Globus pallidus (tissue), 1 donor: ENCODE measurements around the gene RPA4.
"Not testable (repeated sequence)": the region's sequence is repeated elsewhere in the genome, so short reads cannot be mapped to it uniquely, and the experiment has no call there.

Experiments
- DNase-seq: peaks from one replicate; pipeline ENCODE4 v3.0.0-alpha.2; 2015; ENCODE audit warnings: low spot score

Gene RPA4, protein sequence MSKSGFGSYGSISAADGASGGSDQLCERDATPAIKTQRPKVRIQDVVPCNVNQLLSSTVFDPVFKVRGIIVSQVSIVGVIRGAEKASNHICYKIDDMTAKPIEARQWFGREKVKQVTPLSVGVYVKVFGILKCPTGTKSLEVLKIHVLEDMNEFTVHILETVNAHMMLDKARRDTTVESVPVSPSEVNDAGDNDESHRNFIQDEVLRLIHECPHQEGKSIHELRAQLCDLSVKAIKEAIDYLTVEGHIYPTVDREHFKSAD

DNA sequence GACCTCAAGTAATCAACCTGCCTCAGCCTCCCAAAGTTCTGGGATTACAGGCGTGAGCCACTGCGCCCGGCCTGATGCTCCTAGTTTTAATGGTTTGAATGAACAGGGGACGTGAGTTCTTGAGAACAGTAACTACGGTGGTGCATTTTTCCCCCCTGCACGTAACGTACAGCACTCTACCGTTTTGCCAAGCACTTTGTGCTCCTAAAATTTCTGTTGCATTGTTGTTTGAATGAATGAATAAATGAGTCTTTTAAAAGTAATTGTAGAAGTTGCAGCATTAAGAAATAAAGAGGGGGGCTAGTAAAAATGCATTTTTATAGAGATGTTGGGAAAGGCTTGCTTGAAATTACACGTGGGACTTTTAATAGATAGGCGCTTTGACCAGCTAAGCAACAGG is at the start of gene RPA4:
TSS of gene RPA4 (plus strand) at position 301 of the 400 bp plus-strand sequence. CDS start 403 bp downstream, outside the sequence.
- DNase-seq: no peak

DNA sequence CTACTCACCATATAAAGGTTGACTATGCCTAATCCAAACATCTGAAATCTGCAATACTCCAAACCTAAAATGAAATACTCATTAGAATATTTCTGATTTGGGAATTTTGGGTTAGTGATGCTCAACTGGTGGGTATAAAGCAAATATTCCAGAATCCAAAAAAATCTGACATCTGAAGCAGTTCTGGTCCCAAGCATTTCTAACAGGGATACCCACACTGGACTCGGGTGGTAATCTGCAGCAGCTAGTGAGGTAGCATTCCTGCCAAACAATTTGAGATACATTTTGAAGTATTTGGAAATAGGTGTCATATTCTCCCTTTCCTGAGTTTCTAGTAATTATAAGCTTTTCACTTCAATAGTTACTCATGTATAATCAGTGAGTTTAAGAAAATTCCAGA is 49.6 kb upstream of the RPA4 start:
- DNase-seq: no peak

DNA sequence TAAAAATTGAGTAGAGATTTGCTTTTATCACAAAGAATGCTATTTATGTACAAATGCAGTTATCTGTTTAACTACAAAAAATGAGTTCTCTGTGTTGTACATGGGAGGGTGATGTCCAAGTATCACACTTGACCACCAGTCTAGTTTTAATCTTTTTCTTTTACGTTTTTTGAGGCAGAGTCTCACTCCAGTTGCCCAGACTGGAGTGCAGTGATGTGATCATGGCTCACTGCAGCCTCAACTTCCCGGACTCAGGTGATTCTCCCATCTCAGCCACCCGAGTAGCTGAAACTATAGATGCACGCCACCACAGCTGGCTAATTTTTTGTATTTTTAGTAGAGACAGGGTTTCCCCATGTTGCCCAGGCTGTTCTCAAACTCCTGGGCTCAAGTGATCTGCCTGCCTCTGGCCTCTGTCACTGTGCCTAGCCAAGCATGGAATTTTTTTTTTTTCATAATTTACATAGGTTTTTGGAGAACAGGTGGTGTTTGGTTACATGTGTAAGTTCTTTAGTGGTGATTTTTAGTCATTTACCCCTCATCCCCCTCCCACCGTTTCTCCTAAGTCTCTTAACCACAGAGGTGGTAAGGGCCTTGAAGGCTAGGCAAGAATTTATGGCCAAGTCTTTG is 47.9 kb upstream of the RPA4 start:
- DNase-seq: no peak

DNA sequence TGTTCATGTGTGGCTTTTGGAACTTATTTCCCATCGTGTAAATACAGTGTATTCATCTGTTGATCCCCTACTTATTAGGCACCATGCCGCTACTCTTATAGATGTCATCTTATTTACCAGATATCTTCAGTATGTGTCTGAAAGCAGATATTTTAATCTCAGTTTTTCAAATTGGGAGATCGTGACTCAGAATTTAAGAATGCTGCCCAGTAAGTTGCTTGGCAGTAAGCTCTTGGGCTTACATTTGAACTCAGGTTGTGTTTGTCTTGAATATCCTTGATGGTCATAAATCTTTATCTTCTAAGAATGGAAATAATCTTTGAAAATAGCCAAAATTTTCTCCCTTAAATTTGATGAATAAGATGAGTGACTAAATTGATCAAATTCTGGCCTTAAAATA is 45.9 kb upstream of the RPA4 start:
- DNase-seq: no peak

DNA sequence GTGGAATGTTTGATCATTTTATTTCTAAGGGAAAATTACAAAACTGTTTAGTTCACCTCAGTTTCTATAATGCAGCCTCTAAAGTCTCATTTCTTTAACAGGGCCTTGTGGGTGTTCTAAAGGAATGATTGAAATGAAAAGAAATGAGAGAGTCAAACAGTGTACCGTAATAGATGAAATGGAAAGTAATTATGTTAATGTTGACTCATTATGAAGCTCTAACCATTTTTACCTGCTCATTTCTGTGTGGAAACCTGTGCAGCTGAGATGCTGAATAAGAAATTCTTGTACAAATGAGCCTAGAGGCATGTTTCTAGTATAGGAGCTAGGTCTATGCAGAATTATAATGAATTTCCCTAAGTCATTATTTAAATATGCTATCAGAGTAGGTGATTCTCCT is 45.2 kb upstream of the RPA4 start:
- DNase-seq: no peak

DNA sequence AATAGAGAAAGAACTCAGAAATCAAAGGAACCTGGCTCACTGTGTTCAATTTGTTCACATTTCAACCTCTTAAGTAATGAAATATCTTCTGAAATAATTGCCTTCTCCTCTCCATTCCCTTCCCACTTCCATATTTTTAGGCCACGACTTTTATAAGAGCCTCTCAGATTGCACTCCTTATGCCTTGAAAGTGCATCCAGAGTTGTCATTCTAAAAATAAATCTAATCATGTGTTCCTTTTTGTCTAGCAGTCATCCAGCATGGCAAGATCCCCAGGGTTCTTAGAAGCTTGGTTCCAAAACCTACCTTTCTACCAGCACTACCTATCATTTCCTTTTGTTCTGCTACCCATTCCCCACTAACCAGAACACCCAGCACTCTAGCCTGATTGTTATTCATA is 42.4 kb upstream of the RPA4 start:
- no peak for DNase-seq

DNA sequence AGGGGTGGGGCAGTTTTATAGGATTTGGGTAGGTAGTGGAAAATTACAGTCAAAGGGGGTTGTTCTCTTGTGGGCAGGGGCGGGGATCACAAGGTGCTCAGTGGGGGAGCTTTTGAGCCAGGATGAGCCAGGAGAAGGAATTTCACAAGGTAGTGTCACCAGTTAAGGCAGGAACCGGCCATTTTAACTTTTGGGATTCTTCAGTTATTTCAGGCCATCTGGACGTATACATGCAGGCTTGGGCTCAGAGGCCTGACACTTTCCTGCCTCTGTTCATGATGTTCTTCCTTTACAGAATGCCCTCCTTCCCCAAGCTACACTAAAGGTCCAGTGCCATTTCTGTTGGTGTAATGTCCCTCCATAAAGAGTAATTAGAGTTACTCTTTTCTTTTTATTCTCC is 41.8 kb upstream of the RPA4 start:
- not testable (repeated sequence) for DNase-seq

DNA sequence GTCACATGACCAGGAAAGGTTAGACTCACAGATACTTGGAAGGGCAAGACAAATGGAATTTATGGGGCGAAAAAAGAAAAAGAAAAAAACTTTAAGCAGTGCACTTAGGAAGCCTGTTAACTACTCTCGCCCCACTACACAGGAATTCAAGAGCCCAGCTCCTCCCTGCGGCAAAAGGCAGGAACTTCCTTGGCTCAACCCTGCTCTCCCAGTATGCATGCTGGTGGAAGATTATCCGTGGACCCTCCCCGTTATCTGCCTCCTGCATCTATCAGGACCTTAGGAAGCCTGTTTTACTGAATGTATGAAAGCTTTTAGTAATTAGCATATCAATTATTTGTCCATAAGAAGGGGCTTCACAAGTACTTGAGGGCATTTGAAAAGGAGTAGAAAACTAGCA is 40.1 kb upstream of the RPA4 start:
- DNase-seq: no peak

DNA sequence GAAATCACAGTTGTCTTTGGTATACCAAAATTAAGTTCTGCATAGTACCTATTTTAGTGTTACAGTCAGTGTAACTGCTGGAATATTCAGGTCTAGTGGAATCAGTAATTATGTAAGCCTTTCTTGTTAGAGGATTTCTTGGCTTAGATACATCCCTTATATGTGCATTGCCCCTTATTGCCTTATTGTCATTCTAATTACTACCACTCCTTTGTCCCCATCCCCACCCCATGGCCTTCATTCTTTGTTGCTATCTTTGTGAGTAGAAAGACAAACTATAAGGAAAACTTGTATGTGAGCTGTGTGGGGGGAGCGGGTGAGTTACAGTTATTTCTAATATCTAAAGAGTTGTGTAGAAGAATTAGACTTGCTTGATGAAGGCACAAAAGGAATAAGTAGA is 36.9 kb upstream of the RPA4 start:
- no peak for DNase-seq

DNA sequence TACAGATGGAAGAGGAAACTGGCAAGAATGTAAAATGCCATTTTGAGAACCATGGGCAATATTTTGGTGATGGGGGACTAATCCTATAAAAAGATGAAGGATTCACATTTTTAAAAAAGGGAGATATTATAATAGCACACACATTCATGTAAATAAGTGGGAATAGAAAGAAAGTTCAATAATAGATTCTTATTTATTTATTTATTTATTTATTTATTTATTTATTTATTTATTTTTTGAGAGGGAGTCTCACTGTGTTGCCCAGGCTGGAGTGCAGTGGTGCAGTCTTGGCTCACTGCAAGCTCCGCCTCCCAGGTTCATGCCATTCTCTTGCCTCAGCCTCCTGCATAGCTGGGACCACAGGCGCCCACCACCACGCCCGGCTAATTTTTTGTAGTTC is 24.3 kb upstream of the RPA4 start:
- not testable (repeated sequence) for DNase-seq

DNA sequence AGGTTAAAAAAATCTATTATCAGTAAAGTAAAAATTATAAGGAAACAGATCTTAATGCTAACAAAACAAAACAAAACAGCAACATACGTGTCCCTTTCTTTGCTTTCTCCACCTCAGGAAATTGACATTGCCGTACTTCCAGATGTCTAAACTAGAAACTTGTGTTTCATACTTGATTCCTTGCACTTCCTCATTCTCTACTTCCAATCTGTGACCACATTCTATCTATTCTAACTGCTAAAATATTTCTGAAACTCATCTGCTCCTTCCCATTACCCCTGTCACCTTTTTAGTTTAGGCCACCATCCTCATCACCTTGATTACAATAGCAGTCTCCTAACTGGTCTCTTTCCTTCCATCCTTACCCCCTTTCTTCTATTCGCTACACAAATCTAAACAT is 22.5 kb upstream of the RPA4 start:
- DNase-seq: no peak

DNA sequence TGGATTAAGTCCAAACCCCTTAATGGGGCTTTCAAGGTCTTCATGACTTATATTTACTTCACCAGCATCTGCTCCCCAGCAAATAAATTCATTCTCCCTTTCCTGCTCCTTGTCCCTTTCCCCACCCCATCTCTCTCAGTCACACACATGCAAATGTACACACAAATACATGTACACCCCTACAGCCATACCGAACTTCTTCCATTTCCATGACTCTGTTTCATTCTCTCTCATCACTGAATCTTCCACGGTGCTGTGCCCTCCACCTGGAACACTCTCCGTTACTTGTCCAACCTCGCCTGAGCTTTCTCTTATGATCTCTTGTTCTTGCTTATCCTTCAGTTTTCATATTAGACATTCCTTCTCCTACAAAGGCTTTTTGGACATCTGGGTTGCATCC is 22.0 kb upstream of the RPA4 start:
- DNase-seq: no peak

DNA sequence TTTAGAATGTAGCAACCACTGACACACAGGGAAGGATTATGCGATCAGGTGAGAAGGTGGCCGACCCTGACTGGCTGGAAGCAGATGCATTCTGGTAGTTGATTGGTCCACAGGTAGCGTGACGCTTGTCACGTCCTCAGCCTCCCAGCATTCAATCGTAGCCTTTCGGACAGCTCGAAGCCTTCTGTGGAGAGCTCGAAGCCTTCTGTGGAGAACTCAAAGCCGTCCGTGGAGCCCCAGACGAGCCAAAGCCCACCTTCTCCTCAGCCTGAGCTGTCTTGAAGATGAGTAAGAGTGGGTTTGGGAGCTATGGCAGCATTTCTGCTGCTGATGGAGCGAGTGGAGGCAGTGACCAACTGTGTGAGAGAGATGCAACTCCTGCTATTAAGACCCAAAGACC is 319 bp downstream of the RPA4 start:
- no peak for DNase-seq

DNA sequence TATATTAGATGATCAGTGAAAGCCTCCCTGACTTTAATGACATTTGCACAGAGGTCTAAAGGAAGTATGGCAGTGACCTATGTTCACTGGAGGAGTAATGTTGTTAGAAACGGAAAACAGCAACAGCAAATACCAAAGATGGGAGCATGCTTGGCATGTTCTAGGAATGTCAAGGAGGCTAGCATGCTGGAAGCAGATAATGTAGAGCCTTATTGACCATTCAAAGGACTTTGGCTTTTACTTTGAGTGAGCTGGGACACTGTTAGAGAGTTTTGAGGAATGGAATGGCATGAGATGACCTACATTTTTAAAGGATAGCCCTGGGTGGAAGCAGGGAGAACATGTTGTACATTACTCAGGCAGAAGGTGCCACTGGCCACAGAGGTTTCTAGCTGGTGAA is 6.0 kb downstream of the RPA4 start:
- no peak for DNase-seq

DNA sequence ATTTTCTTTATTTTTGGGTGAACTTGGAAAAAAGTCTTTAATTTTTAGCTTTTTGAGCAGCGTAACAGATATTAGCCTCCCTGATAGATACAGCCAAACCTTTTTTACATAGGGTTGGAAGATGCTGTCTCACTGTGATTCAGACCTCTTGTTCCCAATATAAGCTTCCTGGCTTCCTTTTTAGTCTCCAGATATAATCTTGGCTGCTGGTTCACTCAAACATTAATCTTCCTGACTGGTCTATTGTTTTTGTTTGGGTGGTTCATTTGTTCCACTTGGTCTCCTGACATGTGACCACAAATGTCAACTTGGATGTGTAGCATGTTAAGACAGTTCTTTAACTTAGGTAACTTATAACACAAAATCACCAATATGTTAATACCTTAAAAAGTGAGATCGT is 23.0 kb downstream of the RPA4 start:
- DNase-seq: no peak

DNA sequence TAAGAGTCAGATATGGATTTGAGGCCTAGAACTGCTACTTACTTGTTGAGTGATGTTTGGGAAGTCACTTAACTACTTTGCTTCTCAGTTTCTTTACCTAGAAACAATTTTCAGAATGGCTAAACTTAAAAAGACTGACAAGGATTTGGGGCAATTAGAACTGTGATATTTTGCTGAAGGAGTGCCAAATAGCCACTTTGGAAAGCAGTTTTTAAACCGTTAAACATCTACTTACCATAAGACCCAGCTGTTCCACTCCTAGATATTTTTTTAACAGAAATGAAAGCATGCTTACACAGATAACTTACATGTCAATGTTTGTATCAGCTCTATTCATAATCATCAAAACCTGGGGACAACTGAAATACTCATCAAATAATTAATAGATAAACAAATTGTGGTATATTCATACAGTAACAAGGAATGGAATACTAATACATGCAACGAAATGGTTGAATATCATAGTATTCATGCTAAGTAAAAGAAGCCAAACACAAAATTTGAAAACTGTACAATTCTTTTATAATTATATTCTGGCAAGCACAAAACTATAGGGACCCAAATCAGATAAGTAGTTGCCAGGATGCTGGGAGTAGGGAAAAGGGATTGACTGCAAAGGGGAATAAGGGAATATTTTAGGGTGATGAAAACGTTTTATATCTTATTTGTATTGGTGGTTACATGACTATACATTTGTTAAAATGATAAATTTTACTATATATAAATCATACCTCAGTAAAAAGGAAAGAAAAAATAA is 24.0 kb downstream of the RPA4 start:
- DNase-seq: no peak

DNA sequence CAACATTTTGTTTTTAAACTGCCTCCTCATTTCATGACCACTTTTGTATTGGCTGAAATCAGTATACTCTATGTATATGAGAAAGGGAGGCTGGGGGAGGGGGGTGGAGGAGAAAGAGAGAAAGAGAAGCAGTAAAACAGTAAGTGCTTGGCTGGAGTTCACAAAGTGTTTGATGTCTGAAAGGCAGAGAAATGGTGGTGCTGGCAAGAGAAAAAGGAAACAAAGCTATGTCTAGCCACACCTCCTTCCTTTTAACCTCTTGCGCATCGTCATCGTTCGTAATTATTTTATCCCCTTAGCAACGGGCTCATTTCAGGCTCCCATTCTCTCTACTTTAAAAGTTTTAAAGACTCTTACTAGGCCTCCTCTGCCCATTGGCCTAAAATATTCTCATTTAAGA is 25.6 kb downstream of the RPA4 start:
- DNase-seq: no peak

DNA sequence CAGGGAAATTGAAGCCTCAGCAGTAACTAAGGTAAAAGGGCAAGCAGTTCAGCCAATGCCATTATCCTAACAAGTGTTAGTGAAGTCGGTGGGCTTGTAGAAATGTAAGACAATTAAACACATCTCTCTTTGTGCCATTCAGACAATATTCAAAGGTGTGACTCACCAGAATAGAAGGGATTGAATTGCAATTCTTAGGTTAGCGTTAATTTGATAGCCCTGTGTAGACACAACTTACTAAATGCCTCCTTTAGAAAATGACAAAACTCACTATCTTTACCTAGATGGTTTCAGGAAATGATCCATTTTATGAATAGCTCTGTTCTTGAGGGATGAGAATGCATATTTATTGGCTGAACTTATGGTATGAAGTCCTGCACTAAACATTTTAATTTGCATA is 35.2 kb downstream of the RPA4 start:
- no peak for DNase-seq

DNA sequence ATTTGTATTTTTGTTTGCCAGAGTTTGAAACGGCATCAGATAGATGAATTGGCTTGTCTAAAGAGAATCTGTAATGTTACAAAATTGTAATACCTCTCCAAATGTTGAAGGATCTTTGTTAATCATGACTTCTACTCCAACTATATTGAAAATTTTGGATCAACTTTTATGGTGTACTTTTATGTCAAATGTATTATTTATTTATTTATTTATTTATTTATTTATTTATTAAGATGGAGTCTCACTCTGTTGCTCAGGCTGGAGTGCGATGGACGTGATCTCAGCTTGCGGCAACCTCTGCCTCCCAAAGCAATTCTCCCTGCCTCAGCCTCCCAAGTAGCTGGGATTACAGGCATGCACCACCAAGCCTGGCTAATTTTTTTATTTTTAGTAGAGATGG is 36.0 kb downstream of the RPA4 start:
- DNase-seq: no peak

DNA sequence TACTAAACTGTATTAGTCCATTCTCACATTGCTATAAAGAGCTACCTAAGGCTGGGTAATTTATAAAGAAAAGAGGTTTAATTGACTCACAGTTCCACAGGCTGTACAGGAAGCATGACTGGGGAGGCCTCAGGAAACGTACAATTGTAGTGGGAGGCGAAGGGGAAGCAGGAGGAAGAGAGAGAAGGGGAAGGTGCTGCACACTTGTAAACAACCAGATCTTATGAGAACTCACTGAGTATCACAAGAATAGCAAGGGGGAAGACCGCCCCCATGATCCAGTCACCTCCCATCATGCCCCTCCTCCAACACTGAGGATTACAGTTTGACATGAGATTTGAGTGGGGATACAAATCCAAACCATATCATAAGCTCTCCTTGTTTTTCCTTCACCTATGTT is 40.9 kb downstream of the RPA4 start:
- DNase-seq: no peak

DNA sequence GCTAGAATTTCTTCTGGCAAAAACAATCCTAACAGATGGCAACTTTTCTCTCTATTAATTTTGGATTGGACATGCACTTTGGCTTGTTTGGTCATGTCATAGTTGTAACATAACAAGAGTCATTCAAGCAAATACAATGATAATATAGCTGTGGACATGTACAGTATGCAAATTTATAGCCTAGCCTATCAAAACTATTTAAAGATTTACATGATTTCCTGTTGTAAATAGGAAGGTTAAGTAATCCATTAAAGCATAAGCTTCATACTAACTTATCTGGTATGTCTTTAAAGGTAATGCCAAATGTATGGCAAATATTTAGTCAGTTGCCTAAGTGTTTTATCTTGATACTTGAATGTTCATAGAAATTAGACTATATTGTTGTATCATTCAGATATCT is 45.3 kb downstream of the RPA4 start:
- DNase-seq: no peak
